ENCODE data around the gene BMI1.

GRCh38 chr10:22323538-22324305 lies 2.8 kb downstream of the BMI1 start:
- TF ChIP-seq EZH2 (IDR thresholded peaks at IDR 0.05; ENCODE audit: borderline replicate concordance, insufficient read depth, low read depth, low read length, poor library complexity, severe bottlenecking) (no peak), CTCF (IDR thresholded peaks at IDR 0.05) (no peak)

Data from B cell (primary cell).